WTC11 (cell line): ENCODE data around the gene IER2. TPM values are rescaled to one million over a fixed set of nuclear protein-coding genes. Genes with fewer than 3 reads are reported as not detected.
A peak's percentile ranks its signal among the peaks of the same experiment; 100 is the strongest.

Source experiments
- ATAC-seq: fragments of 200-7000 bp; cut with Tn5 transposase; 2 replicates; pipeline ENCODE4 v1.10.0; 2021; ENCODE audit warnings: mild to moderate bottlenecking, moderate library complexity
- CTCF ChIA-PET: fragments of 300-600 bp; sonication (Branson Sonifier 250); formaldehyde crosslinking; loops from one replicate; lab custom pipeline; 2021; ENCODE audit warnings: antibody characterized with exemption; lab: Charles Lee
- POLR2A ChIA-PET: fragments of 350-600 bp; sonication (Branson Sonifier 250); formaldehyde crosslinking; loops from one replicate; lab custom pipeline; 2021; ENCODE audit warnings: antibody characterized with exemption; lab: Charles Lee
- DNase-seq: peaks from one replicate; pipeline ENCODE4 v3.0.0; 2021; ENCODE audit warnings: low spot score
- H3K27ac Mint-ChIP-seq: 2 replicates; pipeline ENCODE4 v1.8.0; 2021; ENCODE audit warnings: mixed read lengths
- H3K27me3 Mint-ChIP-seq: 2 replicates; pipeline ENCODE4 v1.8.0; 2021; ENCODE audit warnings: low read depth, mild to moderate bottlenecking, moderate library complexity, mixed read lengths
- H3K36me3 Mint-ChIP-seq: 2 replicates; pipeline ENCODE4 v1.8.0; 2021; ENCODE audit warnings: mixed read lengths
- H3K4me1 Mint-ChIP-seq: 2 replicates; pipeline ENCODE4 v1.8.0; 2022; ENCODE audit warnings: mixed read lengths
- H3K4me3 Mint-ChIP-seq: 2 replicates; pipeline ENCODE4 v1.8.0; 2021; ENCODE audit warnings: mild to moderate bottlenecking, moderate library complexity, mixed read lengths
- H3K9me3 Mint-ChIP-seq: 2 replicates; pipeline ENCODE4 v1.8.0; 2021; ENCODE audit warnings: mixed read lengths
- AFF4 ChIP-seq: sonication (generic); formaldehyde crosslinking; IDR thresholded peaks from 2 replicates; pipeline ENCODE4 v1.8.1; 2023; ENCODE audit warnings: mild to moderate bottlenecking, missing genetic modification reagents, borderline replicate concordance
- AR ChIP-seq: fragments of 250-450 bp; sonication (Bioruptor Pico); IDR thresholded peaks from 2 replicates; pipeline ENCODE4 v1.9.0; 2021; ENCODE audit warnings: mild to moderate bottlenecking
- E2F4 ChIP-seq: sonication (generic); formaldehyde crosslinking; IDR thresholded peaks from 2 replicates; pipeline ENCODE4 v1.8.1; 2022; ENCODE audit warnings: low read depth, mild to moderate bottlenecking, moderate library complexity, missing genetic modification reagents, borderline replicate concordance
- GTF2I ChIP-seq: fragments of 250-450 bp; sonication (Bioruptor Pico); conservative IDR thresholded peaks from 2 replicates; pipeline ENCODE4 v1.4.0; 2021; ENCODE audit warnings: mild to moderate bottlenecking
- HMGXB4 ChIP-seq: sonication (generic); formaldehyde crosslinking; IDR thresholded peaks from 2 replicates; pipeline ENCODE4 v1.8.1; 2023; ENCODE audit warnings: mild to moderate bottlenecking, moderate library complexity, missing genetic modification reagents
- JUN ChIP-seq: sonication (generic); formaldehyde crosslinking; IDR thresholded peaks from 2 replicates; pipeline ENCODE4 v1.8.0; 2023; ENCODE audit warnings: mild to moderate bottlenecking, missing genetic modification reagents
- KAT7 ChIP-seq: sonication (generic); formaldehyde crosslinking; IDR thresholded peaks from 2 replicates; pipeline ENCODE4 v1.8.1; 2023; ENCODE audit warnings: missing genetic modification reagents, mild to moderate bottlenecking, borderline replicate concordance
- MLX ChIP-seq: sonication (generic); formaldehyde crosslinking; IDR thresholded peaks from 2 replicates; pipeline ENCODE4 v1.8.1; 2023; ENCODE audit warnings: mild to moderate bottlenecking, missing genetic modification reagents, moderate library complexity
- MYBL2 ChIP-seq: sonication (generic); formaldehyde crosslinking; IDR thresholded peaks from 2 replicates; pipeline ENCODE4 v1.8.1; 2023; ENCODE audit warnings: mild to moderate bottlenecking, moderate library complexity, missing genetic modification reagents
- NR3C1 ChIP-seq: sonication (generic); formaldehyde crosslinking; conservative IDR thresholded peaks from 2 replicates; pipeline ENCODE4 v1.8.1; 2023; ENCODE audit warnings: low read depth, mild to moderate bottlenecking, missing genetic modification reagents
- TCF7 ChIP-seq: sonication (generic); formaldehyde crosslinking; IDR thresholded peaks from 2 replicates; pipeline ENCODE4 v1.8.0; 2022; ENCODE audit warnings: mild to moderate bottlenecking, low read depth, missing genetic modification reagents, moderate library complexity
- TP53 ChIP-seq: sonication (generic); formaldehyde crosslinking; IDR thresholded peaks from 2 replicates; pipeline ENCODE4 v1.8.1; 2023; ENCODE audit warnings: mild to moderate bottlenecking, missing genetic modification reagents
- USF1 ChIP-seq: sonication (generic); formaldehyde crosslinking; IDR thresholded peaks from 2 replicates; pipeline ENCODE4 v1.8.0; 2022; ENCODE audit warnings: mild to moderate bottlenecking, missing genetic modification reagents
- USF2 ChIP-seq: sonication (generic); formaldehyde crosslinking; IDR thresholded peaks from 2 replicates; pipeline ENCODE4 v1.8.1; 2023; ENCODE audit warnings: mild to moderate bottlenecking, missing genetic modification reagents, moderate library complexity
- ZNF138 ChIP-seq: sonication (generic); formaldehyde crosslinking; conservative IDR thresholded peaks from 2 replicates; pipeline ENCODE4 v1.8.1; 2022; ENCODE audit warnings: mild to moderate bottlenecking, moderate library complexity, missing genetic modification reagents
- total RNA-seq: library from RNA; stranded (reverse); gene quantifications from 3 replicates; pipeline ENCODE4 v1.2.3, GENCODE V29; 2021

Gene IER2
- total RNA-seq, 1 experiment from 2014 or later: 138 TPM

- no peak for TF ChIP-seq E2F4 (CRISPR knock-in tag)
- TF ChIP-seq JUN: no peak
- peak; percentile 58; the same call in 1 of the 2 replicates for TF ChIP-seq USF2 (CRISPR knock-in tag)
- TF ChIP-seq ZNF138: no peak
- TF ChIP-seq TCF7 (CRISPR knock-in tag): 0 out of 2 replicates have a peak, but pooled peaks have one; percentile 58
- TF ChIP-seq MLX (CRISPR knock-in tag): no peak
- TF ChIP-seq HMGXB4 (CRISPR knock-in tag): no peak
- TF ChIP-seq KAT7 (CRISPR knock-in tag): no peak
- TF ChIP-seq NR3C1 (CRISPR knock-in tag): no peak
- TF ChIP-seq AFF4 (CRISPR knock-in tag): no peak
- no peak for TF ChIP-seq GTF2I (CRISPR knock-in tag)
- TF ChIP-seq, all 79 proteins: peak for 5
These were observed 32.3 kb upstream of the IER2 start, which contains the start of gene NACC1 (continued) for GRCh38 chr19:13117772-13118423.

- CTCF ChIA-PET: interaction anchor here (0.7 to 3.7 kb wide), 14 partner anchors 10 to 153 kb away, joined by 3 to 16 read pairs (median 6); partner anchors contain the start of genes IER2 and STX10
- Mint-ChIP-seq H3K4me3 (peak overlapping the region; percentile 77), H3K27me3 (no peaks in the 10 kb centered on the region; the same call in 1 of the 2 replicates), H3K4me1 (peaks cover 57% of the 10 kb centered on the region), H3K27ac (no peak overlapping the region), H3K36me3 (peaks cover 11% of the 10 kb centered on the region; the same call in 1 of the 2 replicates), H3K9me3 (no peaks in the 10 kb centered on the region)
- ATAC-seq: peak; percentile 77
- DNase-seq: peak; percentile 96
- POLR2A ChIA-PET: interaction anchor here (0.7 to 3.3 kb wide), 9 partner anchors 14 to 228 kb away, joined by 3 to 30 read pairs (median 5); partner anchors contain the start of genes GCDH, IER2 and STX10
- TF ChIP-seq USF1: 0 out of 2 replicates have a peak, but pooled peaks have one; percentile 11
- peak; percentile 61 for TF ChIP-seq USF2 (CRISPR knock-in tag)
- TF ChIP-seq AR (CRISPR knock-in tag): no peak
- 0 out of 2 replicates have a peak, but pooled peaks have one; percentile 25 for TF ChIP-seq TP53 (CRISPR knock-in tag)
- 0 out of 2 replicates have a peak, but pooled peaks have one; percentile 21 for TF ChIP-seq MYBL2 (CRISPR knock-in tag)
These were observed 31.6 kb upstream of the IER2 start for GRCh38 chr19:13118424-13119193.
